GM12878 (cell line): ENCODE results near the gene CETN1. TPM values are rescaled to one million over a fixed set of nuclear protein-coding genes. Genes with fewer than 3 reads are reported as not detected.

Experiments used
- ATAC-seq: fragments of 200-7000 bp; cut with Tn5 transposase; 3 replicates; pipeline ENCODE4 v1.9.1; 2020; ENCODE audit warnings: mild to moderate bottlenecking, moderate library complexity
- BruUV-seq: library from RNA; stranded (reverse); fragments of 400-500 nt; replicated peaks from 2 replicates; lab custom pipeline; 2021; lab: Mats Ljungman, UMichigan
- CTCF ChIA-PET: fragments of 300-600 bp; sonication (Branson Sonifier 250); formaldehyde crosslinking; extraction: SDS; loops from one replicate; lab custom pipeline; 2021; ENCODE audit warnings: inconsistent platforms; lab: Yijun Ruan, JAX
- POLR2A ChIA-PET: fragments of 350-600 bp; formaldehyde crosslinking; extraction: SDS; loops from one replicate; lab custom pipeline; 2021; ENCODE audit warnings: inconsistent platforms; lab: Charles Lee
- RAD21 ChIA-PET: fragments of 300-600 bp; sonication (Branson Sonifier 250); formaldehyde crosslinking; loops from one replicate; lab custom pipeline; 2023; ENCODE audit warnings: antibody characterized with exemption; ENCODE audit not compliant: unreplicated experiment; lab: Charles Lee
- SMC1A ChIA-PET: fragments of 300-600 bp; sonication (Branson Sonifier 250); formaldehyde crosslinking; loops from one replicate; lab custom pipeline; 2023; ENCODE audit not compliant: unreplicated experiment, uncharacterized antibody; lab: Charles Lee
- DNase-seq: peaks from one replicate; pipeline ENCODE4 v3.0.0-alpha.2; 2011; ENCODE audit warnings: low read depth, low spot score
- FAIRE-seq: peaks from 3 replicates; lab custom pipeline; 2011; peaks lifted over from hg19 to GRCh38; lab: Jason Lieb, UNC
- H2AFZ ChIP-seq: 2 replicates; pipeline ENCODE4 v1.6.0; 2011; ENCODE audit warnings: low read depth, low read length, control low read depth; ENCODE audit not compliant: control insufficient read depth
- H3K27ac ChIP-seq: 2 replicates; pipeline ENCODE4 v1.5.1; 2011; ENCODE audit warnings: control low read depth; ENCODE audit not compliant: control insufficient read depth, insufficient read depth
- H3K27me3 ChIP-seq, 2 experiments: replicated peaks in 1 of 2; 2 replicates each; pipeline versions ENCODE4 v1.6.0 to v1.6.1; 2011; ENCODE audit warnings: low read length in 1 of 2; ENCODE audit not compliant: control insufficient read depth in 2 of 2, insufficient read depth in 2 of 2
- H3K36me3 ChIP-seq, 2 experiments: 2 replicates each; pipeline ENCODE4 v1.5.1; 2011; ENCODE audit warnings: low read length in 1 of 2; ENCODE audit not compliant: control insufficient read depth in 2 of 2, insufficient read depth in 2 of 2
- H3K4me1 ChIP-seq: 2 replicates; pipeline ENCODE4 v1.6.1; 2011; ENCODE audit warnings: mild to moderate bottlenecking, low read length, moderate library complexity, mixed read lengths; ENCODE audit not compliant: control insufficient read depth, insufficient read depth
- H3K4me2 ChIP-seq: 2 replicates; pipeline ENCODE4 v1.6.0; 2011; ENCODE audit warnings: control low read depth; ENCODE audit not compliant: control insufficient read depth, insufficient read depth
- H3K4me3 ChIP-seq: fragments of 200-600 bp; sonication (generic); 2 replicates; pipeline ENCODE4 v1.5.1; 2016
- H3K79me2 ChIP-seq: 2 replicates; pipeline ENCODE4 v1.6.0; 2011; ENCODE audit warnings: low read length; ENCODE audit not compliant: control insufficient read depth, insufficient read depth
- H3K9ac ChIP-seq: 2 replicates; pipeline ENCODE4 v1.8.0; 2011; ENCODE audit warnings: low read length, control low read depth, mixed read lengths; ENCODE audit not compliant: control insufficient read depth, insufficient read depth
- H3K9me3 ChIP-seq: replicated peaks from 3 replicates; pipeline ENCODE4 v1.5.1; 2011; ENCODE audit warnings: mild to moderate bottlenecking, low read length; ENCODE audit not compliant: control insufficient read depth, insufficient read depth
- H4K20me1 ChIP-seq: 2 replicates; pipeline ENCODE4 v1.6.0; 2011; ENCODE audit not compliant: control insufficient read depth, insufficient read depth
- CBFB ChIP-seq: IDR thresholded peaks from 2 replicates; pipeline ENCODE4 v1.6.1; 2016; ENCODE audit warnings: antibody characterized with exemption, low read depth
- E4F1 ChIP-seq: fragments of 450-650 bp; IDR thresholded peaks from 2 replicates; pipeline ENCODE4 v1.6.1; 2018; ENCODE audit warnings: borderline replicate concordance, mild to moderate bottlenecking; ENCODE audit not compliant: partially characterized antibody
- FOS ChIP-seq: IDR thresholded peaks from 3 replicates; pipeline ENCODE4 v1.6.1; 2011; ENCODE audit warnings: borderline replicate concordance; ENCODE audit not compliant: insufficient read length; ENCODE audit errors: extremely low read depth
- JUNB ChIP-seq: IDR thresholded peaks from 2 replicates; pipeline ENCODE4 v1.6.1; 2016; ENCODE audit warnings: antibody characterized with exemption, mild to moderate bottlenecking
- MAX ChIP-seq: IDR thresholded peaks from 2 replicates; pipeline ENCODE4 v1.6.1; 2012; ENCODE audit warnings: low read depth, low read length, improper control_type of control experiment
- MEF2B ChIP-seq: fragments of 450-650 bp; IDR thresholded peaks from 2 replicates; pipeline ENCODE4 v1.6.1; 2018; ENCODE audit warnings: mild to moderate bottlenecking, moderate library complexity; ENCODE audit not compliant: partially characterized antibody, poor library complexity, severe bottlenecking
- MTA2 ChIP-seq: fragments of 450-650 bp; IDR thresholded peaks from 2 replicates; pipeline ENCODE4 v1.6.1; 2016; ENCODE audit warnings: low read depth, mild to moderate bottlenecking, moderate library complexity
- PBX3 ChIP-seq: IDR thresholded peaks from 2 replicates; pipeline ENCODE4 v1.6.1; 2011; ENCODE audit warnings: mild to moderate bottlenecking, low read depth, low read length, moderate library complexity; ENCODE audit not compliant: insufficient replicate concordance
- PKNOX1 ChIP-seq: fragments of 450-650 bp; IDR thresholded peaks from 2 replicates; pipeline ENCODE4 v1.6.1; 2016; ENCODE audit warnings: mild to moderate bottlenecking
- POLR2A ChIP-seq: IDR thresholded peaks from 2 replicates; pipeline ENCODE4 v1.6.1; 2011; ENCODE audit warnings: low read depth, mild to moderate bottlenecking, low read length
- SREBF2 ChIP-seq: IDR thresholded peaks from 2 replicates; pipeline ENCODE4 v1.6.1; 2012; ENCODE audit warnings: mild to moderate bottlenecking, low read length
- STAT3 ChIP-seq: IDR thresholded peaks from 2 replicates; pipeline ENCODE4 v1.6.1; 2011; ENCODE audit warnings: low read depth, low read length, improper control_type of control experiment
- ZBTB4 ChIP-seq: fragments of 450-650 bp; formaldehyde crosslinking; IDR thresholded peaks from 2 replicates; pipeline ENCODE4 v1.4.0; 2022; ENCODE audit warnings: mild to moderate bottlenecking, moderate library complexity
- ZNF384 ChIP-seq: IDR thresholded peaks from 2 replicates; pipeline ENCODE4 v1.6.1; 2012; ENCODE audit warnings: low read depth, mild to moderate bottlenecking, low read length, improper control_type of control experiment, borderline replicate concordance
- WGBS: methylation state at CpG from one replicate; pipeline ENCODE4 v1.1.6; 2016; ENCODE audit warnings: low lambda C conversion rate; ENCODE audit not compliant: insufficient replicate concordance, insufficient coverage; ENCODE audit errors: missing lambda C conversion rate; 5-methylcytosine and 5-hydroxymethylcytosine counted together
- in situ Hi-C: fragments of 300-500 bp; cut with MboI; formaldehyde crosslinking; loops from 9 replicates; pipeline ENCODE4 v1.14.3; 2018; ENCODE audit warnings: mixed read lengths
- intact Hi-C: fragments of 100-400 bp; cut with micrococcal nuclease; formaldehyde crosslinking; loops from one replicate; pipeline ENCODE4 v1.14.2; 2022; ENCODE audit not compliant: unreplicated experiment
- polyA plus RNA-seq, 11 experiments: library from polyadenylated mRNA; depleted of rRNA in 4 of 11; unstranded in 6 of 11; stranded (reverse) in 5 of 11; fragments of >200 nt; fragmentation: Nextera tagmentation in 4 of 11; fragmentation: Illumina TruSeq in 1 of 11; extraction: Ambion mirVana in 4 of 11; extraction: Trizol in 1 of 11; gene quantifications; 1 replicate in 1 of 11; 2 replicates in 10 of 11; pipeline versions ENCODE4 v1.2.1 to v1.2.3, GENCODE V29; 2011 to 2016; ENCODE audit warnings: inconsistent platforms in 2 of 11, missing spikeins in 2 of 11, low read depth in 1 of 11
- total RNA-seq, 4 experiments: library from RNA; depleted of rRNA in 3 of 4; stranded (reverse); fragments of >200 nt in 3 of 4; fragmentation: Illumina TruSeq in 1 of 4; extraction: Trizol in 1 of 4; gene quantifications; 2 replicates each; pipeline versions ENCODE4 v1.2.1 to v1.2.3, GENCODE V29; 2013 to 2021

Gene CETN1
- total and polyA plus RNA-seq, 10 of the 15 experiments (the other 5 are each of a cell fraction or from before 2014, with no cell fraction given) = not detected

- TF ChIP-seq PKNOX1 = no peak
- no peak for TF ChIP-seq STAT3
These were observed at the start of gene CETN1 (continued) for GRCh38 chr18:580154-580553.

GRCh38 chr18:532018-532417, 48.2 kb upstream of the CETN1 start:
- no peaks in the 10 kb centered on the region for H3K36me3 ChIP-seq
- intact Hi-C loops = no loop called here
- DNase-seq (no peak), ATAC-seq (no peak), FAIRE-seq (no peak)
- 3% methylated on average over 4 of the region's 4 CpGs for WGBS
- ChIA-PET CTCF (no interaction called here), POLR2A (no interaction called here), SMC1A (no interaction called here), RAD21 (no interaction called here)
- no peaks in the 10 kb centered on the region for H3K79me2 ChIP-seq
- H3K4me3 ChIP-seq = no peak overlapping the region
- no peak overlapping the region for H3K27ac ChIP-seq
- H3K9me3 ChIP-seq = no peaks in the 10 kb centered on the region
- no peaks in the 10 kb centered on the region for H4K20me1 ChIP-seq
- H3K4me2 ChIP-seq = no peak overlapping the region
- H2AFZ ChIP-seq = no peak overlapping the region
- in situ Hi-C loops = no loop called here
- no peaks in the 10 kb centered on the region for H3K4me1 ChIP-seq
- no peaks in the 10 kb centered on the region for H3K27me3 ChIP-seq
- H3K9ac ChIP-seq = no peak overlapping the region
- BruUV-seq = no TSS peak
- no peak for TF ChIP-seq SREBF2
- TF ChIP-seq MEF2B = no peak
- no peak for TF ChIP-seq FOS
- no peak for TF ChIP-seq PBX3
- TF ChIP-seq CBFB = no peak
- TF ChIP-seq E4F1 = no peak
- no peak for TF ChIP-seq ZNF384
- no peak for TF ChIP-seq JUNB
- no peak for TF ChIP-seq ZBTB4
- no peak for TF ChIP-seq POLR2A
- no peak for TF ChIP-seq MAX
- no peak for TF ChIP-seq MTA2
